Measurements from ENCODE around the gene COL6A3. TPM values are rescaled to one million over a fixed set of nuclear protein-coding genes. Genes with fewer than 3 reads are reported as not detected.

The COL6A3 gene
- total RNA-seq, 1 experiment from 2014 or later, result 0.81 TPM

- Histone ChIP-seq H3K27ac (ENCODE audit: insufficient read length, low read depth, low read length) (no peak overlapping the region), H3K27me3 (ENCODE audit: insufficient read depth, low read length) (no peaks in the 10 kb centered on the region), H3K23ac (ENCODE audit: insufficient read length, low read depth, low read length) (no peak overlapping the region), H2AFZ (ENCODE audit: low read length) (no peak overlapping the region), H4K91ac (ENCODE audit: insufficient read length, low read depth, low read length) (no peak overlapping the region), H3K56ac (ENCODE audit: insufficient read length, low read depth, low read length) (no peak overlapping the region), H3K4me2 (ENCODE audit: insufficient read depth, insufficient read length, low read length) (no peak overlapping the region), H3K23me2 (ENCODE audit: insufficient read length, low read depth, low read length, poor library complexity, severe bottlenecking) (no peaks in the 10 kb centered on the region), H4K8ac (replicated peaks; ENCODE audit: insufficient read length, low read depth, low read length) (no peak overlapping the region), H3K4me1 (ENCODE audit: insufficient read depth, low read length) (no peaks in the 10 kb centered on the region; the same call in 1 of the 2 replicates), H3K9ac (ENCODE audit: extremely low read depth, insufficient read length, low read length) (no peak overlapping the region), H2BK20ac (ENCODE audit: low read depth, low read length, poor library complexity, severe bottlenecking) (no peak overlapping the region), H3K14ac (ENCODE audit: insufficient read depth, low read length) (no peak overlapping the region), H3K4ac (ENCODE audit: low read depth, low read length) (no peak overlapping the region), H3T11ph (ENCODE audit: low read length) (no peak overlapping the region), H4K5ac (ENCODE audit: insufficient read length, low read depth, low read length) (no peak overlapping the region), H2BK12ac (ENCODE audit: insufficient read length, low read depth, low read length) (no peak overlapping the region), H3K18ac (ENCODE audit: insufficient read length, low read depth, low read length) (no peak overlapping the region), H2BK5ac (ENCODE audit: insufficient read length, low read length) (no peak overlapping the region), H2AK5ac (ENCODE audit: insufficient read length, low read length) (no peak overlapping the region), H3K79me2 (ENCODE audit: insufficient read depth, low read length) (no peaks in the 10 kb centered on the region), H2BK120ac (ENCODE audit: low read depth, low read length, poor library complexity, severe bottlenecking) (no peak overlapping the region), H2BK15ac (ENCODE audit: low read depth, low read length) (no peak overlapping the region), H4K20me1 (ENCODE audit: control insufficient read depth, insufficient read depth, insufficient read length) (no peaks in the 10 kb centered on the region), H3K9me3 (ENCODE audit: control insufficient read depth, low read depth, low read length) (no peaks in the 10 kb centered on the region), H3K79me1 (ENCODE audit: insufficient read depth, low read depth, low read length, poor library complexity, severe bottlenecking) (no peaks in the 10 kb centered on the region)
- no peak overlapping the region for H3K4me3 Mint-ChIP-seq
- no peak overlapping the region for H3K27ac Mint-ChIP-seq
- DNase-seq, result no peak
- peaks cover 19 to 22% of the 10 kb centered on the region in 2 experiments for H3K4me1 Mint-ChIP-seq
- no peaks in the 10 kb centered on the region for H3K9me3 Mint-ChIP-seq
- no peaks in the 10 kb centered on the region for H3K36me3 Mint-ChIP-seq (ENCODE audit: insufficient read depth in 1 of 3, low read depth in 3 of 3)
- H3K27me3 Mint-ChIP-seq (ENCODE audit: low read depth), result peaks cover 37% of the 10 kb centered on the region
- no CpG with 5 or more reads among the region's 4 CpGs for WGBS (ENCODE audit: extremely low coverage, insufficient read length, low lambda C conversion rate)
- no peak for TF ChIP-seq CTCF (conservative IDR thresholded peaks at IDR 0.05)
These were observed 62.2 kb downstream of the COL6A3 start for GRCh38 chr2:237351796-237352195.

Data from H9 (cell line).